ENCODE data around the gene PSMB8. TPM values are rescaled to one million over a fixed set of nuclear protein-coding genes. Genes with fewer than 3 reads are reported as not detected.
"Not testable (repeated sequence)": the region's sequence is repeated elsewhere in the genome, so short reads cannot be mapped to it uniquely, and the experiment has no call there.

The PSMB8 gene
- total RNA-seq, result 100 to 1,000 TPM; 308 to 327 TPM

DNA sequence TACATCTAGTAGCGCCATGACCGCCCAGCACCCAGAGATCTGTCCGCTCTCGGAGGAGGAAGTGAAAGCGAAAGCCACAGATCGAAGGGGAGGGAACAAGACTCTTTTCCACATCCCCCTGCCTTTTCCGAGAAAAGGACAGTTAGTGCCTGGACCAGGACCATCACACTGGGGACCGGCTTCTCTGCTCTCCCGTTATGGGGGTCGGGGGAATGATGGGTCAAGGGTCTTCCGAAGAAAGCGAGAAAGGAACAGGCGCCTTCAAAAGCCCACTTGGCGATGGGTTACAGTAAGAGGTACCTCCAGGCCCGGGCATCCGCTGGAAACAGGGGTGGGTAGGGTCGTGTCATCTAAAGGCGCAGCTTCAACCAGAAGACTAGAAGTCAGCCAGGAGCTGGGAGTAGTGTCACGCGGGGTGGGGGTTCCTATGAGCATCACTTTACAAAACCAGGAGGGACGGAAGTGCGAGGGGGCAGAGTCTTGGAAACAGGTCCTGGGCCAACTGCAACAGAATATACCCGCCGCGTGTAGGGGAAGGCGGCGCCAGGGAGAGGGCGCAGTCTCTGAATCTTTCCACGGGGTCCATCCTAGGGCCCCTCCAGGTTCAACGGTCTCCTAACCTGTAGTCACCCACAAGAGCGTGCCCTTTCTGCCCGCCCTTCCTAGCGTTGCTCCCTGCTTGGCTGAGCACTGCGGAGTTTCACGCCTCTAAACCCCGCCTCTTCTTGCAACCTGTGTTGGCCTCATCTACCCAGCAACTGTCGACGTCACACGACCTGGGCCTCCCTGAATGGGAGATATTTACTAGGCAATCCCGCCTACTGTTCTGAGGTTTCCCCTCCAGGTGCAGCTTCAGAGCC lies at the start of gene PSMB8:
TSS of gene PSMB8 (minus strand) at position 69 of the 860 bp plus-strand sequence. CDS start at position 18, 51 bp downstream.
- peak; percentile 62 for ATAC-seq (ENCODE audit: low read depth)

DNA sequence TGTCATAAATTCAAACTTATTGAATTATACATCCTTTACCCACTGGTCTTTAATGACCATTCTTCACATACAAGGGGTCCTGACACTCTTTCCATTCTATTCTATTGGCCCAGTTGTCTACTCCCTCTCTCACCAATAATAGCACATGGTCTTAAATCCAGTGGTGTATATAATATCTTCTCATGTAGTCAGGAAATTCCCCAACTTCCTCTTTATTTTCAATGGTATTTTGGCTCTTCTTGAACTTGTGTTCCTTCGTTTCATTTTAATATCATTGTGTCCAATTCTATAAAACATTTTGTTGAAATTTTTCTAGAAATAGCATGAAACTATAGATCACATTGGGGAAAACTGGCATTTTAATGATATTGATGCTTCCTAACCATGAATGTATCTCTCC lies 47.0 kb upstream of the PSMB8 start:
- H3K4me1 Mint-ChIP-seq, result peaks cover 10% of the 10 kb centered on the region
- POLR2A ChIA-PET, result interaction anchor here (1.0 kb wide), 1 partner anchor 81 kb away, joined by 4 read pairs; no protein-coding TSS in a partner anchor
- DNase-seq (no peak), ATAC-seq (ENCODE audit: low read depth) (no peak)
- no peak overlapping the region for H3K27ac Mint-ChIP-seq
- H3K27me3 Mint-ChIP-seq, result peaks cover 12% of the 10 kb centered on the region
- H3K9me3 Mint-ChIP-seq, result no peaks in the 10 kb centered on the region
- peaks cover 6% of the 10 kb centered on the region for H3K36me3 Mint-ChIP-seq
- H3K4me3 Mint-ChIP-seq, result no peak overlapping the region

More for the DNA sequence above, at the start of gene PSMB8:
- Mint-ChIP-seq H3K9me3 (no peaks in the 10 kb centered on the region), H3K27ac (peak within 1 kb of the TSS; percentile 100), H3K36me3 (peaks cover 84% of the 10 kb centered on the region), H3K4me1 (peaks cover 74% of the 10 kb centered on the region), H3K4me3 (peak within 1 kb of the TSS; percentile 97), H3K27me3 (no peaks in the 10 kb centered on the region)
- peak; percentile 95 for DNase-seq
- POLR2A ChIA-PET, result interaction anchor here (0.6 to 10.7 kb wide), 16 partner anchors 12 to 981 kb away, joined by 3 to 773 read pairs (median 6); partner anchors contain the start of genes BRD2, DXO, FKBPL and GPSM3

DNA sequence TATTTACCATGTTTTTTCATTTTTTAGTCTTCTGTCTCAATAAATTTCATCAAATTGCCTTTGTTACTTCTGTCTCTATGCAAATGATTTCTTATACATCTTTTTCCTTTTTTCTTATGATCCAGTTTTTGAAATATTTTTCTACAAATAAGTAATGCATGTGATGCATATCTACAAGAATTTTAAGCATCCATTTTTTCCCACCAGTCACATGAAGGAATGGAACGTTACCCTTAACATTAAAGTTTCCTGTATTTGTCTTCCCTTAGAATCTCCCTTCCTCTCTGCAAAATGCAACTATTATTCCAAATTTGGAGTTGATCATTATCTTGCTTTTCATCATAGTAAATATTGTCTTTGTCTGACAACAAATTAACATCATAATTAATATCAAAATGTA lies 45.7 kb upstream of the PSMB8 start:
- Mint-ChIP-seq H3K9me3 (no peaks in the 10 kb centered on the region), H3K4me3 (no peak overlapping the region)
- POLR2A ChIA-PET, result interaction anchor here (1.0 kb wide), 1 partner anchor 82 kb away, joined by 4 read pairs; no protein-coding TSS in a partner anchor

DNA sequence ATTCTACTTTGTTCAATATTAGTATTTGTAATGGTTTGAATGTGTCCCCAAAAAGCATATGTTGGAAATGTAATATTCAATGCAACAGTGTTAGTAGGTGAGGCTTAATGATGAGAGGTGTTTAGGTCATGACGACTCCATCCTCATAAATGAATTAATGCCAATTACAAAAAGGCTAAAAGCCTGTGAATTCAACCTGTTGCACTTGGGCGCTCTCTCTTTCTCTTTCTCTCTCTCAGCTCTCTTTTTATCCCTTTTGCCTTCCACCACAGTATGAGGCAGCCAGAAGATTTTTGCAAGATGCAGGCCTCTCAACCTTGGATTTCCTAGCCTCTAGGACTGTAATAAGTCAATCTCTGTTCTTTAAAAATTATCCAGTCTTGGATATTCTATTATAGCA lies 44.7 kb upstream of the PSMB8 start:
- H3K4me1 Mint-ChIP-seq, result peaks cover 5% of the 10 kb centered on the region

More for the DNA sequence above, 45.7 kb upstream of the PSMB8 start:
- peaks cover 5% of the 10 kb centered on the region for H3K4me1 Mint-ChIP-seq
- ATAC-seq (ENCODE audit: low read depth), result no peak
- no peak overlapping the region for H3K27ac Mint-ChIP-seq
- H3K27me3 Mint-ChIP-seq, result peaks cover 12% of the 10 kb centered on the region
- no peak for DNase-seq
- peaks cover 3% of the 10 kb centered on the region for H3K36me3 Mint-ChIP-seq

DNA sequence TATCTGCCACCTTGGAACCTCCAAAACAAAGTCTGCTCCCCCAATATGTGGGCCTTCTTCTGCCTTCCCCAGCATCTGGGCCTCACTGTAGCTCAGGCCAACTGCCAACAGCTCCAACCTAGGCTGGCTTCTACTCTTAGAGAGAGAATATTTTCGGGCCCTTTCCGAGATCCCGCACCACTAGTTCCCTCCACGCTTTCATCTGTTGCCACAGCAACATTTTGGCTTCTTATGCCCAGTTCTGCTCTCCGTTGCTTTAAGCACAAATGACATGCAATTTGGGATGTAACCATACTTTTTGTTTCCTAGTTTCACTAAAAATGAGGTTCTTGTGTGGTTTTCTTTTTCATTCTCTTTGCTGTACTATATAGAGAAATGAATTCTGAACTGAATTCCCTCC lies 43.8 kb upstream of the PSMB8 start:
- POLR2A ChIA-PET, result interaction anchor here (1.0 kb wide), 1 partner anchor 84 kb away, joined by 3 read pairs; no protein-coding TSS in a partner anchor
- ATAC-seq (ENCODE audit: low read depth), result no peak

More for the DNA sequence above, 44.7 kb upstream of the PSMB8 start:
- no peak for ATAC-seq (ENCODE audit: low read depth)
- Mint-ChIP-seq H3K27ac (no peak overlapping the region), H3K9me3 (no peaks in the 10 kb centered on the region), H3K36me3 (peaks cover 1% of the 10 kb centered on the region), H3K4me3 (no peak overlapping the region), H3K27me3 (peaks cover 12% of the 10 kb centered on the region)
- DNase-seq, result no peak
- POLR2A ChIA-PET, result no interaction called here

DNA sequence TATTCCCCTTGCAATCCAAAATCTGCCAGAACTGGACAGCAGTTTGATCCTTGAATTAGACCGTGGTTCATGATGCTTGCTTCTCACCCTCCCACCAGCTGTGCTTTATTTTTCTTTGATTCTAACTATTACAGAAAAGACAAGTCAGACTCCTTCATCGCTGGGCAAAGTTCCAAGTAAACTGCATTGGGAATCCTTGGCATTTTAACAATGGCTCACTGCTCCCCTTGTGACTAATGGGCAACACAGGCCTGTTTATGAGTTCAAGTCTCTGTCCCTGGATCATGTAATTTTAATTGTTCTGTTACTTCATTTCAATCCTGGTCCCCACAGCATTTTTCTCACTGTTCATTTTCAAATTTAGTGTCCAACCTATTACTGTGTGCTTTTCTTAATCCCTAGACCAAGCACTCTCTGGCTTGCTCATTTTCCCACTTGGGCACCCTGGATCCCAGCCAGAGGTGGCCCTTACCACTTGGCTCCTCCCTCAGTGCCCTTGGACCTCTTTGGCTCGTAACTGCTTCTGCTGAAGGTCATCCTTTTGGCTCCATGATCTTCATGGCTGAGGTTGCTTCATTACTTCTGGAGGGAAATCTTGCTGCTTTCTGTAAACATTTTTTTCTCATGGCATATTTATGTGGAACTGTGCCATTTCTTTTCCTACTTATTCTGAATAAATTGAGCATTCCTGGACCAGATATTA lies 43.0 kb upstream of the PSMB8 start:
- ATAC-seq (ENCODE audit: low read depth), result no peak
- Mint-ChIP-seq H3K36me3 (peaks cover 1% of the 10 kb centered on the region), H3K9me3 (no peaks in the 10 kb centered on the region), H3K27me3 (peaks cover 12% of the 10 kb centered on the region), H3K4me1 (peaks cover 4% of the 10 kb centered on the region), H3K4me3 (no peak overlapping the region), H3K27ac (no peak overlapping the region)
- no peak for DNase-seq
- POLR2A ChIA-PET, result interaction anchor here (1.0 to 1.7 kb wide), 3 partner anchors 85 to 98 kb away, joined by 3 to 11 read pairs (median 6); no protein-coding TSS in a partner anchor

More for the DNA sequence above, 43.8 kb upstream of the PSMB8 start:
- Mint-ChIP-seq H3K27me3 (peaks cover 12% of the 10 kb centered on the region), H3K4me1 (peaks cover 2% of the 10 kb centered on the region), H3K36me3 (peaks cover 1% of the 10 kb centered on the region), H3K4me3 (no peak overlapping the region), H3K9me3 (no peaks in the 10 kb centered on the region), H3K27ac (no peak overlapping the region)
- no peak for DNase-seq

DNA sequence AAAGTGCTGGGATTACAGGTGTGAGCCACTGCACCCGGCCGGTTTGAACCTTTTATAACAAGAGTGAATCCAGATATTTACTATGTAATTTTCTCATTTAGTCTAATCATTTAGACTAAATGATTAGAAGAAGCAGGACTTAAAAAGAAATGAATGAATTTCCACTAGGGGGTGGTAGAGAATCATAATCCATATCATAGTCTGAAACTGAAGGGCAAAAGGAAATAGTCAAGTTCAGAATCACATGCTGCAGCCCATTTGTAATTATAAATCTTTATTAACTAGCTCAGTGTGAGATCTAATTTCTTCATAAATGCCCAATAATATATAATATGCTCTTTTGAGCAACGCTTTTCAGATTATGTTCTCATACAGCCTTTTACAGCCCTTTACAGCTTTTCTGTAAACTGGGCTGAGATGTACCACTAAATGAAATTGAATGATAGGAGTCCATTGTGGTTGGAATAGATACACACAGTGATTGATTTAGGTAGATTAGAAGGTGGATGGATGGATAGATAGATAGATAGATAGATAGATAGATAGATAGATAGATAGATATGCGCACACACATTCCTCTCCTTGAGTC lies 41.9 kb upstream of the PSMB8 start:
- Mint-ChIP-seq H3K27me3 (peaks cover 12% of the 10 kb centered on the region), H3K27ac (no peak overlapping the region), H3K9me3 (no peaks in the 10 kb centered on the region), H3K4me1 (peaks cover 5% of the 10 kb centered on the region), H3K36me3 (peaks cover 1% of the 10 kb centered on the region), H3K4me3 (no peak overlapping the region)
- no peak for ATAC-seq (ENCODE audit: low read depth)
- POLR2A ChIA-PET, result interaction anchor here (1.0 to 1.7 kb wide), 3 partner anchors 82 to 99 kb away, joined by 3 to 11 read pairs (median 6); no protein-coding TSS in a partner anchor
- DNase-seq, result no peak

DNA sequence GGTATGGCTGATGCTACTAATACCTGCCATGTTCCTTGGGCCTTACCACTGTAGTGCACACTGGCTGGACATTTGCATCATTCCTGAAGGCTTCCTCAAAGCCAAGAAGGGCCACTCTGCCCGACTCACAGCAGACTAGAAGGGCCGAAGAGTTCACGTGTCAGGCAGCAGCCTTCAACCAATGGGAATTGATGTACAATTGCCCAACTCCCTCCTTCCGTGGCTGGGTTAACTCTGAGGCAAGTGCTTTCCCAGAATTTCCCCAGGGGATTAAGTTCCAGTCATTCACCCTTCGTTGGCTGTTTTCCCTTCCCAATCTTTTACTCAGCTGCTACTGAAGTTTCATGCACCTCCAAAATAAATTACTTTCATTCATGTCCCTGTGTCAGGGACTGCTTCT lies 39.9 kb upstream of the PSMB8 start:
- Mint-ChIP-seq H3K4me3 (no peak overlapping the region), H3K9me3 (no peaks in the 10 kb centered on the region), H3K27ac (no peak overlapping the region), H3K36me3 (peaks cover 6% of the 10 kb centered on the region), H3K4me1 (peaks cover 5% of the 10 kb centered on the region), H3K27me3 (peaks cover 7% of the 10 kb centered on the region)
- POLR2A ChIA-PET, result interaction anchor here (1.8 kb wide), 1 partner anchor 88 kb away, joined by 6 read pairs; no protein-coding TSS in a partner anchor
- ATAC-seq (ENCODE audit: low read depth) (no peak), DNase-seq (no peak)

DNA sequence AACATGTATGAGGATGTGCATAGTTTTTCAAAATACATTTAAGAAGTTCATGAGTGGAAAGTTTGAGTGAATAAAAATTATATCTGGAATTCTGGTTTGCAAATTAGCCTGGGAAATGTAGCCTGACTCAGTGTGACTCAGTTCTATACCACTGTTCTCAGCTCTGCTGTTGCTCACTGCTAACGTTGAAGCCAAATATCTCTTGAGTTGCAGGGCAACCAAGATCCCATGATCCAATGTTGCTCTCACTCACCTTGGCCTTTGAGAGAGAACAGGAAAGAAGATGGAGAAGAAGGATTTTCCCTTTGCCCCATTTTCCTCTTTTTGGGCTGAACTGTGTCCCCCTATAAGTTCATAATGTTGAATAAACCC lies 39.0 kb upstream of the PSMB8 start:
- H3K27ac Mint-ChIP-seq, result no peak overlapping the region
- no peak for DNase-seq
- peaks cover 2% of the 10 kb centered on the region for H3K27me3 Mint-ChIP-seq
- POLR2A ChIA-PET, result interaction anchor here (0.7 to 1.8 kb wide), 2 partner anchors 11 to 89 kb away, joined by 4 to 6 read pairs; no protein-coding TSS in a partner anchor
- no peak overlapping the region for H3K4me3 Mint-ChIP-seq
- no peaks in the 10 kb centered on the region for H3K9me3 Mint-ChIP-seq
- H3K36me3 Mint-ChIP-seq, result peaks cover 6% of the 10 kb centered on the region
- H3K4me1 Mint-ChIP-seq, result peaks cover 5% of the 10 kb centered on the region
- no peak for ATAC-seq (ENCODE audit: low read depth)

DNA sequence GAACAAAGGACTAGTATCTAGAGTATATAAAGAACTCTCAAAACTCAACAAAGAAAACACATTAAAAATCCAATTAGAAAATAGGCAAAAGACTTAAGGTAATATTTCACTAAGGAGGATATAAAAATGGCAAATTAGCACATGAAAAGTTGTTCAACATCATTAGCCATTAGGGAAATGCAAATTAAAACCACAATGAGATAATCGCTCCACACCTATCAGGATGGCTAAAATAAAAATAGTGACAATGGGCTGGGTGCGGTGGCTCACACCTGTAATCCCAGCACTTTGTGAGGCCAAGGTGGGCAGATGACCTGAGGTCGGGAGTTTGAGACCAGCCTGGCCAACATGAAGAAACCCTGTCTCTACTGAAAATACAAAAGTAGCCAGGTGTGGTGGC lies 37.1 kb upstream of the PSMB8 start:
- not testable (repeated sequence) for H3K27ac Mint-ChIP-seq; H3K4me3 Mint-ChIP-seq; H3K36me3 Mint-ChIP-seq; ATAC-seq (ENCODE audit: low read depth); DNase-seq; H3K27me3 Mint-ChIP-seq; H3K4me1 Mint-ChIP-seq; H3K9me3 Mint-ChIP-seq
- POLR2A ChIA-PET, result interaction anchor here (1.5 kb wide), 1 partner anchor 90 kb away, joined by 5 read pairs; no protein-coding TSS in a partner anchor

DNA sequence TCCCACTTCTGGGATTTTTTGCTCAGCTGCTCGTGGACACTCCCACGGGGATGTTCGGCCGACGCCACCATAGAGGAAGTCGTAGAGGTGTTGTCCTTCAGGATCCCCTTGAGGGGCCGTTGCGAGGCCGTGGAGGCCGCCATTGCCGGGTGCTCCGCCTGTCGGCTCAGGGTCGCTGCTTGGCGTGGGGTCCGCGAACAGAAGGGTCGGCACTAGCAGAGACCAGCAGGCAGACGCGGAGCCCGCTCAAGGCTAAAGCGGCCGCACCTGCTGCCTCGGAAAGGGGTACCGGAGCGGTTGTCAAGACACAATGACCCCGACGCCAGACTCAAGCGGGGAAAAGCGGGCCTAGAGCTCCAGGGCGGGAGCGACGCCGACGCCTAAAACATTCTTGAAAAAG lies 35.8 kb upstream of the PSMB8 start:
- H3K9me3 Mint-ChIP-seq, result no peaks in the 10 kb centered on the region
- DNase-seq (no peak), ATAC-seq (ENCODE audit: low read depth) (no peak)
- no peak overlapping the region for H3K4me3 Mint-ChIP-seq
- peaks cover 3% of the 10 kb centered on the region for H3K4me1 Mint-ChIP-seq
- POLR2A ChIA-PET, result interaction anchor here (1.5 kb wide), 1 partner anchor 92 kb away, joined by 5 read pairs; no protein-coding TSS in a partner anchor
- no peaks in the 10 kb centered on the region for H3K27me3 Mint-ChIP-seq
- no peak overlapping the region for H3K27ac Mint-ChIP-seq
- peaks cover 6% of the 10 kb centered on the region for H3K36me3 Mint-ChIP-seq

DNA sequence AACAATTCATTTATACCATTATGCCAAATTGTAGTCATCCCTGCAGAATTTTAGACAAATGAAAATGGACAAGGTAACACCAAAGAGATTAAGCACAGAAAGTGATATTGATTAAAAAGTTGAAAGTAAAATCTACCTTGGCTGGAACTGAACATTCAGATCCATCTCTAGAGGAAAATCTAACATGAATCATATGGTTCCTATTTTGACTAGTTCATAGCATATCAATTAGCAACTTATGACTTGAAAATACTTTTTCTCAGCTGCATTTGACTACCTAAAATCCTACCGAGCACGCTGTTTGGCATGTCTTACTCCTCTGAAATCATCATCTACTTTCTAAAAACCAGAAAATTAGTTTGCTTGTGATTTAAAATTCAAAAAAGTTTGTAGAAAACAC lies 32.8 kb upstream of the PSMB8 start:
- ATAC-seq (ENCODE audit: low read depth) (no peak), DNase-seq (no peak)
- H3K27me3 Mint-ChIP-seq, result peaks cover 8% of the 10 kb centered on the region
- POLR2A ChIA-PET, result no interaction called here
- peaks cover 4% of the 10 kb centered on the region for H3K9me3 Mint-ChIP-seq
- H3K4me1 Mint-ChIP-seq, result peaks cover 1% of the 10 kb centered on the region
- H3K27ac Mint-ChIP-seq, result no peak overlapping the region
- H3K36me3 Mint-ChIP-seq, result peaks cover 6% of the 10 kb centered on the region
- H3K4me3 Mint-ChIP-seq, result no peak overlapping the region

DNA sequence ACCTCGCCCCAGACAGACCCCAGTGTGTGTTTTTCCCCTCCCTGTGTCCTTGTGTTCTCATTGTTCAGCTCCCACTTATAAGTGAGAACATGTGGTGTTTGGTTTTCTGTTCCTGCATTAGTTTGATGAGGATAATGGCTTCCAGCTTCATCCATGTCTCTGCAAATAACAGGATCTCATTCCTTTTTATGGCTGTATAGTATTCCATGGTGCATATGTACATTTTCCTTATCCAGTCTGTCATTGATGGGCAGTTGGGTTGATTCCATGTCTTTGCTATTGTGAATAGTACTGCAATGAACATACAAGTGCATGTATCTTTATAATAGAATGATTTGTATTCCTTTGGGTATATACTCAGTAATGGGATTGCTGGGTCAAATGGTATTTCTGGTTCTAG lies 30.1 kb upstream of the PSMB8 start:
- H3K27me3 Mint-ChIP-seq; H3K27ac Mint-ChIP-seq; H3K9me3 Mint-ChIP-seq; DNase-seq; POLR2A ChIA-PET; H3K4me3 Mint-ChIP-seq; H3K36me3 Mint-ChIP-seq; H3K4me1 Mint-ChIP-seq; ATAC-seq (ENCODE audit: low read depth): not testable (repeated sequence)
